Fibroblast of peridontal ligament (primary cell): Measurements from ENCODE around the gene CALHM5.

Experiments used
- DNase-seq: peaks from one replicate; pipeline ENCODE4 v3.0.0-alpha.2; 2010; ENCODE audit errors: extremely low read depth

Gene CALHM5

GRCh38 chr6:116550796-116551195, 39.4 kb downstream of the CALHM5 start:
- DNase-seq = no peak

GRCh38 chr6:116553451-116553850, 42.0 kb downstream of the CALHM5 start, which contains the start of gene CALHM4:
CALHM4 (plus strand) TSS chr6:116553751; CDS start chr6:116553794, 43 bp downstream.
- DNase-seq = no peak

GRCh38 chr6:116556065-116556464, 44.6 kb downstream of the CALHM5 start:
- DNase-seq = peak; percentile 81

- DNase-seq = no peak
These were observed 45.5 kb downstream of the CALHM5 start for GRCh38 chr6:116556814-116557415.

GRCh38 chr6:116557893-116558292, 46.5 kb downstream of the CALHM5 start:
- peak; percentile 97 for DNase-seq

- DNase-seq = no peak
These were observed 48.7 kb downstream of the CALHM5 start for GRCh38 chr6:116560130-116560529.

- peak; percentile 87 for DNase-seq
These were observed 50.1 kb downstream of the CALHM5 start for GRCh38 chr6:116561377-116562018.

GRCh38 chr6:116562019-116562403, 50.6 kb downstream of the CALHM5 start:
- no peak for DNase-seq

GRCh38 chr6:116562614-116563013, 51.2 kb downstream of the CALHM5 start:
- DNase-seq = no peak

GRCh38 chr6:116563830-116564229, 52.4 kb downstream of the CALHM5 start:
- no peak for DNase-seq

GRCh38 chr6:116564311-116564710, 52.9 kb downstream of the CALHM5 start:
- peak; percentile 56 for DNase-seq

- no peak for DNase-seq
These were observed 53.8 kb downstream of the CALHM5 start for GRCh38 chr6:116564921-116565872.

- peak; percentile 71 for DNase-seq
These were observed 56.7 kb downstream of the CALHM5 start for GRCh38 chr6:116568111-116568510.

GRCh38 chr6:116568821-116569755, 57.6 kb downstream of the CALHM5 start:
- no peak for DNase-seq

- peak; percentile 99 for DNase-seq
These were observed 59.6 kb downstream of the CALHM5 start, which contains the start of gene RWDD1 for GRCh38 chr6:116570856-116571682. RWDD1 (plus strand) TSS chr6:116571504; CDS start chr6:116571583, 79 bp downstream.

- DNase-seq = peak; percentile 28
These were observed 60.2 kb downstream of the CALHM5 start for GRCh38 chr6:116571683-116572000.

GRCh38 chr6:116572162-116572561, 60.7 kb downstream of the CALHM5 start:
- peak; percentile 59 for DNase-seq
